ENCODE measurements around the gene ECSIT. TPM values are rescaled to one million over a fixed set of nuclear protein-coding genes. Genes with fewer than 3 reads are reported as not detected.

ECSIT gene
- total and polyA plus RNA-seq, 2 experiments from 2014 or later: 36.6 to 66.5 TPM

DNA sequence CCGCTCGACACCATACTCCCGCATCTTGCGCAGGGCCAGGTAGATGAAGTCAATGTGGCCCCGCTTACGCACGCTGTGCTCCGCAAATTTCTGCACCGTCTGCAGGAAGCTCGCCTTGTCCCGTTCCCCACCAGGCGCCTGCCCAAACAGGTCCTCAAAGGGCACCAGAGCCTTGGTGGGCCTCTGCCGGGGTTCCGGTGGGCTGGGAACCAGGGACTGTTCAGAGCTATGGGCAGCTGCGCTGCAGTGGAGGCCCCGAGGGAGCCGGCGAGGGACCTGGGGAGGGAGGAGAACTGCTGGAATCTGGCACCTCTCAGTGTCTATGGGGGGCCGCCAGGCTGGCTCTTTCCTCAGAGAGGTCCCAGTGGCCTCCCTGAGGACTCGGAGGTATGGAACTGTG is 15.0 kb downstream of the ECSIT start:
- Histone ChIP-seq H3K4me3 (no peak overlapping the region), H3K9me2 (ENCODE audit: insufficient read depth) (no peaks in the 10 kb centered on the region), H2AFZ (no peak overlapping the region), H4K20me1 (replicated peaks; ENCODE audit: insufficient read depth) (no peaks in the 10 kb centered on the region), H3K4me2 (no peak overlapping the region), H3K4me1 (ENCODE audit: insufficient read depth) (no peaks in the 10 kb centered on the region), H3K36me3 (ENCODE audit: insufficient read depth) (peaks cover 5% of the 10 kb centered on the region), H3K27me3 (ENCODE audit: insufficient read depth) (no peaks in the 10 kb centered on the region), H3K27ac (ENCODE audit: low read depth) (no peak overlapping the region), H3F3A (replicated peaks; ENCODE audit: low read depth) (no peaks in the 10 kb centered on the region), H3K79me2 (replicated peaks; ENCODE audit: insufficient read depth) (no peaks in the 10 kb centered on the region)
- H3K27me3 Mint-ChIP-seq (ENCODE audit: insufficient read depth, low read depth, poor library complexity): peaks cover 8% of the 10 kb centered on the region
- no peaks in the 10 kb centered on the region; the same call in 2 of the 3 replicates for H3K9me3 Mint-ChIP-seq
- no peak for DNase-seq (ENCODE audit: low spot score)
- no peak overlapping the region for H3K4me3 Mint-ChIP-seq
- peaks cover 19% of the 10 kb centered on the region for H3K36me3 Mint-ChIP-seq (ENCODE audit: low read depth)
- ATAC-seq: no peak
- no peak overlapping the region for H3K27ac Mint-ChIP-seq
- no peaks in the 10 kb centered on the region for H3K4me1 Mint-ChIP-seq
- TF ChIP-seq ZNF114 (CRISPR knock-in tag; IDR thresholded peaks at IDR 0.05) (no peak), STAT1 (IDR thresholded peaks at IDR 0.05; ENCODE audit: unreplicated experiment) (no peak), ETS1 (IDR thresholded peaks at IDR 0.05) (no peak), REST (IDR thresholded peaks at IDR 0.05; ENCODE audit: unreplicated experiment) (no peak), CTCF (conservative IDR thresholded peaks at IDR 0.05; ENCODE audit: low read depth in 2 of 2) (no peak), ZNF331 (CRISPR knock-in tag; IDR thresholded peaks at IDR 0.05; ENCODE audit: low read depth) (no peak), POLR2AphosphoS5 (IDR thresholded peaks at IDR 0.05; ENCODE audit: low read depth) (no peak), CREB1 (CRISPR knock-in tag; IDR thresholded peaks at IDR 0.05; ENCODE audit: low read depth) (no peak), ZNF462 (CRISPR knock-in tag; IDR thresholded peaks at IDR 0.05) (no peak), JUNB (IDR thresholded peaks at IDR 0.05; ENCODE audit: unreplicated experiment) (no peak), NANOG (IDR thresholded peaks at IDR 0.05; ENCODE audit: borderline replicate concordance) (no peak), EZH2 (IDR thresholded peaks at IDR 0.05; ENCODE audit: low read depth, unreplicated experiment) (no peak), EZH2phosphoT487 (IDR thresholded peaks at IDR 0.05; ENCODE audit: unreplicated experiment) (no peak)

Data from GM23338 (cell line).